Tibial nerve (tissue), 4 donors: ENCODE data around the gene SLC25A21.

ENCODE experiments used
- EP300 ChIP-seq, 2 donors: sonication (generic); formaldehyde crosslinking; IDR thresholded peaks; one replicate each; pipeline ENCODE4 v1.6.1; 2017; ENCODE audit warnings: antibody characterized with exemption in 2 of 2, mild to moderate bottlenecking in 1 of 2
- TF ChIP-seq, protein P1 (sequence below), 5 experiments: fragments of 200-600 bp in 3 of 5; fragments of 450-650 bp in 2 of 5; sonication (generic) in 3 of 5; IDR thresholded peaks; one replicate each; pipeline ENCODE4 v1.5.1; 2016 to 2019; ENCODE audit warnings: antibody characterized with exemption in 5 of 5, mild to moderate bottlenecking in 3 of 5, moderate library complexity in 2 of 5

DNA sequence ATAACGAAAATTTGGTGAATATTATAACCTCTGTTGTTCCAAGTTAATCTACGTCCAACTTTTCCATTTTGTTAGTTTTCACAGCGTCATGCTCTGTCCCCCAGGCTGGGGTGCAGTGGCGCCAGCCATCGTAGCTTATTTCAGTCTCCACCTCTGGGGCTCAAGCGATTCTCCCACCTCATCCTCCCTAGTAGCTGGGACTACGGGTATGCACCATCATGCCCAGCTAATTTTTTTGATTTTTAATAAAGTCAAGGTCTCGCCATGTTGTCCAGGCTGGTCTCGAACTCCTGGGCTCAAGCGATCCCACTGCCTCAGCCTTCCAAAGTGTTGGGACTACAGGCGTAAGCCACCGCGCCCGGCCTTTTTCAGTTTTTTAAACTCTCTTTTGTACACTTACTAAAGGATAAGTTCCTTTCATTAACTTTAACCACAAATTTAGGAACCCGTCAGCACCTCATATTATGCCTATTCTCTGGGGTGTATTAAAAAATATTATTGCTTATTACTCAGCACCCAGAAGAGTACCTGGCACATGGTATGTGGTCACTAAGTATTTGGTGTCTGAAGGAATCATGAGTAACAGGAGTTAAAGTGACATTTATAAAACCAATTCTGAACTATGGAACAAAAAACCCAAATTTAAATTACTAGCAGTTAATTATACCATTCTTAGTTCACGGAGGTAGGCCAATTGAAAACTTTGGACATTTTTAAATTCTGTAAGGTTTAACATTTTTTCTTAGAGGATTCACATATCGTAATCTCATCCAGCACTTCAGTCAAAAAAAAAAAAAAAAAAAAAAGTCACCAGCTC, 24.4 kb upstream of the SLC25A21 start:
- TF ChIP-seq, protein P1, sequence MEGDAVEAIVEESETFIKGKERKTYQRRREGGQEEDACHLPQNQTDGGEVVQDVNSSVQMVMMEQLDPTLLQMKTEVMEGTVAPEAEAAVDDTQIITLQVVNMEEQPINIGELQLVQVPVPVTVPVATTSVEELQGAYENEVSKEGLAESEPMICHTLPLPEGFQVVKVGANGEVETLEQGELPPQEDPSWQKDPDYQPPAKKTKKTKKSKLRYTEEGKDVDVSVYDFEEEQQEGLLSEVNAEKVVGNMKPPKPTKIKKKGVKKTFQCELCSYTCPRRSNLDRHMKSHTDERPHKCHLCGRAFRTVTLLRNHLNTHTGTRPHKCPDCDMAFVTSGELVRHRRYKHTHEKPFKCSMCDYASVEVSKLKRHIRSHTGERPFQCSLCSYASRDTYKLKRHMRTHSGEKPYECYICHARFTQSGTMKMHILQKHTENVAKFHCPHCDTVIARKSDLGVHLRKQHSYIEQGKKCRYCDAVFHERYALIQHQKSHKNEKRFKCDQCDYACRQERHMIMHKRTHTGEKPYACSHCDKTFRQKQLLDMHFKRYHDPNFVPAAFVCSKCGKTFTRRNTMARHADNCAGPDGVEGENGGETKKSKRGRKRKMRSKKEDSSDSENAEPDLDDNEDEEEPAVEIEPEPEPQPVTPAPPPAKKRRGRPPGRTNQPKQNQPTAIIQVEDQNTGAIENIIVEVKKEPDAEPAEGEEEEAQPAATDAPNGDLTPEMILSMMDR (IDR thresholded peaks at IDR 0.05): no peak
- no peak for TF ChIP-seq EP300 (IDR thresholded peaks at IDR 0.05)
